ENCODE data around the gene TAS2R60. TPM values are rescaled to one million over a fixed set of nuclear protein-coding genes. Genes with fewer than 3 reads are reported as not detected.

Gene TAS2R60
- not detected in 2 replicates for total RNA-seq

DNA sequence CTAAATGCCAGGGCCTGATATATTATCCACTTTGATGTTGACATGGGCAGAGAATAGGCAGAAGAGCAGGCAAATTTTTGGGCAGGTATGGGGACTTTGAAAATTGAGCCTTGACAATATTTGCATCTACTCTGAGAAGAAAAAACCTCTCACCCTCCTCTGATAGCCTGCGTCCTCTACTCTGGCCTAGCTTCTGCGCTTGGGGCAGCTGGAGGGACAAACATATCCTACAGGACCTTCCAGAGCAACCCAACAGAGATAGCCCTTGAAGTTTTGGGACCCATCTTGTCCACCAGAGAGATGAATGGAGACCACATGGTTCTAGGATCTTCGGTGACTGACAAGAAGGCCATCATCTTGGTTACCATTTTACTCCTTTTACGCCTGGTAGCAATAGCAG, at the start of gene TAS2R60:
Gene TAS2R60, plus strand, starts transcription at position 301 of the 400 bp plus-strand sequence. Its CDS starts 0 bp downstream, at position 301.

GRCh38 chr7:143408686-143409561, 34.3 kb upstream of the TAS2R60 start, which contains the start of gene EPHA1:
Gene EPHA1, minus strand, starts transcription at chr7:143408856. Its CDS starts 51 bp downstream, at chr7:143408805.

DNA sequence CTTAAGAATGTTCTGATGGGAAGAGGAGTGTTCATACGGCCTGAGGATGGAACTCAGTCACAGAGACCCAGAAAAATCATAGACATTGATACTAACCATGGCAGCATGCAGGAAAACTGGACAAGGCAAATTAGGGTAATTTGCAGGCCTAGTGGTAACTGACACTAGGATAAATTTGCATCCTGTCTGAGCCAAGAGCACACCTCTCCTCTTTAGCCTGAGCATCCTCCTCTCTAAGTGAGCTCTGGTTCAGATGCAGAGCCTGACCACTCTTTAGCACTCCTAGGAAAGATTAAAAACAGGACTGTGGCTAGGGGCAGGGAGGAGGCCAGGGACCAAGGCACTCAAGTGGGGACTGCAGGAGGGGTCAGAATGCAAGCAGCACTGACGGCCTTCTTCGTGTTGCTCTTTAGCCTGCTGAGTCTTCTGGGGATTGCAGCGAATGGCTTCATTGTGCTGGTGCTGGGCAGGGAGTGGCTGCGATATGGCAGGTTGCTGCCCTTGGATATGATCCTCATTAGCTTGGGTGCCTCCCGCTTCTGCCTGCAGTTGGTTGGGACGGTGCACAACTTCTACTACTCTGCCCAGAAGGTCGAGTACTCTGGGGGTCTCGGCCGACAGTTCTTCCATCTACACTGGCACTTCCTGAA, 34.4 kb downstream of the TAS2R60 start, which contains the start of gene TAS2R41:
Gene TAS2R41, plus strand, starts transcription at position 373 of the 650 bp plus-strand sequence. Its CDS starts 0 bp downstream, at position 373.

Other genes starting within 250 kb of the TAS2R60 start
- not detected in 2 replicates for gene TAS2R40, start 221.4 kb upstream of the TAS2R60 start, total RNA-seq
- 56.0 and 130 TPM in 2 replicates for gene GSTK1, start 180.0 kb upstream of the TAS2R60 start, total RNA-seq
- gene TMEM139, start 158.5 kb upstream of the TAS2R60 start, total RNA-seq = 4.8 and 8.3 TPM in 2 replicates
- gene CASP2, start 155.1 kb upstream of the TAS2R60 start, total RNA-seq = 12.3 and 30.5 TPM in 2 replicates
- gene CLCN1, start 127.3 kb upstream of the TAS2R60 start, total RNA-seq = 0.64 TPM in 1 of 2 replicates, not detected in the other
- 0.34 and 0.36 TPM in 2 replicates for gene FAM131B, start 80.7 kb upstream of the TAS2R60 start, total RNA-seq
- 16.1 and 85.2 TPM in 2 replicates for gene ZYX, start 62.1 kb upstream of the TAS2R60 start, total RNA-seq
- gene EPHA1, start 34.6 kb upstream of the TAS2R60 start, total RNA-seq = 24.3 and 53.9 TPM in 2 replicates
- gene TAS2R41, start 34.4 kb downstream of the TAS2R60 start, total RNA-seq = 0.07 TPM in 1 of 2 replicates, not detected in the other
- gene CTAGE15, start 128.3 kb downstream of the TAS2R60 start, total RNA-seq = 1.0 TPM in 1 of 2 replicates, not detected in the other
- 0.34 and 4.5 TPM in 2 replicates for gene TCAF2, start 177.5 kb downstream of the TAS2R60 start, total RNA-seq